Activated CD4-positive, alpha-beta T cell treated with anti-CD3 and anti-CD28 coated beads, Interleukin-2, amount 50 U/mL, for 24 hours (primary cell): ENCODE measurements around the gene NMNAT2.
"Not testable (repeated sequence)": the region's sequence is repeated elsewhere in the genome, so short reads cannot be mapped to it uniquely, and the experiment has no call there.

Source experiments
- DNase-seq, 2 donors: peaks; one replicate each; pipeline ENCODE4 v3.0.0-alpha.2; 2020; ENCODE audit warnings: low read depth in 1 of 2, low spot score in 1 of 2

NMNAT2 gene

DNA sequence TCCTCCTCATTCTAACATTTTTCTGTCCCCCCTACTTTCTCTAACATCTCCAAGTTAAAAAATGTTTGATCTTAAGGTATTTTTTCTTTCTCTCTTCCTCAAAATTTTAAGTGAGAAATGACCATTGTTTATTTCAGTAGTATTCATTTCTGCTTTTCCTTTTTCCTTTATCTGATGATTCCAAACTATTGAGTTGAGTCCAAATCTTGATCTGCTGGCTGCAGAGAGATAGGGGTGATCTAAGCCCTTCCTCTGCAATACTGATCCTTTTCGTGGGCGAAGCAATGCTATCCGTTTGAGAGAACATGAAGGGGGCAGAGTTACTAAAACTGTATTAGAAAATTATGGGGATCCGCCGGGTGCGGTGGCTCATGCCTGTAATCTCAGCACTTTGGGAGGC, 516 bp upstream of the NMNAT2 start:
- DNase-seq: no peak

DNA sequence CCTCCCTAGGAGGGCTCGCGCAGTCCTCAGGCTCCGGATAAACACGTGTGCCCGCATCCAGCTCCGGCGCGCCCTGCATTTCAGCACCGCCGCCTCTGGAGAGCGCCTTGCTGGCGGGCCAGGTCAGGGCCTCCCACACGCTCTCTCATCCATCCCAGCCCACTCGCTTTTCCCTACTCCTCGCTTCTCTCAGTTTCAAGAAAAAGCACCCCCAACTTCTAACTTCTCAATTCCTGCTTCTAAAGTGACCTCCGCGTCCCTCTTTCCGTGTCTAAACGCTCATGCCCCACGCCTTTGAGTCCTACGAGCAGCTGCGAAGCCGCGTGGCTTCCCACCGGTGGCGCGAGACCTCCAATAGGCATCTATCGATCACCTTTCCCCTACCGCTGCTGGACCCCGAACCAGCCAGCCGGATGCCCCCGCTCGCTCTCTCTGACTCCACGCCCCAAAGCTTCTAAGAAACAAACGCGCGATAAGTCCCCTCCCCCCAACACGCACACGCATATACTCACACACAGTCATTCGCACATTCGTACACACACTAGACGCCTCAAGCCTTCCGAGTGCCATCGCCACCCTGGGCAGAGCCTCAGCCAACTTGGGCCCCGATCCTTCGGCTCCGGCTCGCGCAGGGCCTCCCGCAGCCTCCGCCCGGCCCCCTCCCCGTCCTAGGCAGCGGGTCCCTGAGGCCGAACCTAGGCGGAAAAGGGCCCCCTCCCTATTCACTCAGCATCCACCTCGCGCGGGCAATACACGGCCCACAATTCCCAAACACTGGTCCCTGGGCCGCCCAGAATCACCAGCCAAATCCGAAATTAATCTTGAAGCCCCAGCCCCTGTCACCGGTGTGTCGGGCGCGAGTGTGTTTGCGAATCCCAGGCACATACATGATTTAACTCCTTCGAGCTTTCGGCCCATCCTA, 1.1 kb downstream of the NMNAT2 start:
- DNase-seq: no peak

GRCh38 chr1:183414365-183414764, 3.8 kb downstream of the NMNAT2 start:
- DNase-seq: no peak

- no peak for DNase-seq
Measured at GRCh38 chr1:183411091-183411490, 7.1 kb downstream of the NMNAT2 start.

- no peak for DNase-seq
Measured at GRCh38 chr1:183407961-183408360, 10.2 kb downstream of the NMNAT2 start.

- no peak for DNase-seq
Measured at GRCh38 chr1:183407474-183407873, 10.7 kb downstream of the NMNAT2 start.

GRCh38 chr1:183404476-183404875, 13.7 kb downstream of the NMNAT2 start:
- DNase-seq: no peak

- DNase-seq: no peak
Measured at GRCh38 chr1:183403498-183403897, 14.7 kb downstream of the NMNAT2 start.

DNA sequence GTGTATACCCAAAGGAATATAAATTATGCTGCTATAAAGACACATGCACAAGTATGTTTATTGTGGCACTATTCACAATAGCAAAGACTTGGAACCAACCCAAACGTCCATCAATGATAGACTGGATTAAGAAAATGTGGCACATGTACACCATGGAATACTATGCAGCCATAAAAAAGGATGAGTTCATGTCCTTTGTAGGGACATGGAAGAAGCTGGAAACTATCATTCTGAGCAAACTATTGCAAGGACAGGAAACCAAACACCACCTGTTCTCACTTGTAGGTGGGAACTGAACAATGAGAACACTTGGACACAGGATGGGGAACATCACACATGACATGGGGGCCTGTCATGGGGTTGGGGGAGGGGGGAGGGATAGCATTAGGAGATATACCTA, 16.6 kb downstream of the NMNAT2 start:
- not testable (repeated sequence) for DNase-seq

GRCh38 chr1:183394435-183394834, 23.7 kb downstream of the NMNAT2 start:
- DNase-seq: no peak

- no peak for DNase-seq
Measured at GRCh38 chr1:183391863-183392262, 26.3 kb downstream of the NMNAT2 start.

- no peak for DNase-seq
Measured at GRCh38 chr1:183390561-183390960, 27.6 kb downstream of the NMNAT2 start.

DNA sequence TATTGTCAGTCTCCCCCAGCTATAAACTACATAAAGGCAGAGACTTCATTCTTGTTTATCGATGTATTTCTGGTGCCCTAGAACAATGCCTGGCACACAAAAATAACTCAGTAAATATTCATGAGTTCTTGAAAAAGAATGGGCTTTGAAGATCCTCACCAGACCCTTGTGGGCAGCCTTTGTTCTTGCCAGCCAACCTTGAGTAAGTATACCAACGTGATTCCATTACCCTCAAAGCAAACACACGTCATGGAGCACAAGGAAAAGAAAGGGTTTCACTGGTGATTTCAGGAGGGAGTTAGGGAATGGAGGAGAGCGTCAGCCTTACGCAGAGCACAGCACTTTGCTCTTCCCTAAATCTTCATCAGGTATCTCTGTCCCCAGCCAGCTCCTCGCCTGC, 29.4 kb downstream of the NMNAT2 start:
- DNase-seq: no peak

GRCh38 chr1:183385340-183386144, 32.6 kb downstream of the NMNAT2 start:
- no peak for DNase-seq

- no peak for DNase-seq
Measured at GRCh38 chr1:183379951-183380350, 38.2 kb downstream of the NMNAT2 start.

DNA sequence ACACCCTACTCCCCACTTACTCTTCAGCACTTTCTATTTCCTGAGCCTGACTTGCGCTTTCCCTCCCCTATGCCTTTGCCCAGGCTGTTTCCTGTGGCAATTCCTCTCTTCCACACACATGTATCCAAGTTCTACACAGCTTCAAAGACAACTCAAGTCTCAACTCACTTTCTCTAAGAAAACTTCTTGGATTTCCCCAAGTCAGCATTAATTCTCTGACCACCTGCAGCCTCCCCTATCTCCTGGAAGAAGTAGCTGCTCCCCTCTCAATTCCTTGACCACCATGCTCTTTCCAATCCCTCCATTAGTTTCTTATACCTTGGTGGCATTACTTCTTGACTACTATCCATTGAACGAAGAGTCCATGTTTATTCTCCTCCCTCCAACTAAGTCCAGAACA, 42.8 kb downstream of the NMNAT2 start:
- no peak for DNase-seq

DNA sequence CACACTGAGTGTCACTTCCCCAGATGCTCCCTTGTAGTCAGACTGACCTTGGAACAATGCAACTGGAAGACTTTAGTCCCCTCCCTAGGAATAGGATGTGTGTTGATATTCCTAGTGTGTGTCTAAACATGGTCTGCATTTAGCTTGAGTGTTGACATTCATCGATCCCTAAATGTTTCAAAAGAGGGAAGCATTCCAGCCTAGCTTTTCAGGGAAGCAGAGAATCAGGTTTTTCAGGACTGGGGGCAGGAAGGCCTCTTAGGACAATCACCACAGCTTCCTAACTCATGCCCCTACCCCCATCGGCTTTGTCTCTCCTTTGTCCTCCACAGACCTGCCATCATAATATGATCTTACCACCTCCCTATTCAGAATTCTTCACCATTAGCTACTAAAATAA, 43.4 kb downstream of the NMNAT2 start:
- no peak for DNase-seq

GRCh38 chr1:183372586-183373230, 45.5 kb downstream of the NMNAT2 start:
- DNase-seq: no peak

- DNase-seq: no peak
Measured at GRCh38 chr1:183370399-183371058, 47.7 kb downstream of the NMNAT2 start.

- DNase-seq: no peak
Measured at GRCh38 chr1:183368213-183369108, 49.7 kb downstream of the NMNAT2 start.
